Stimulated activated CD4-positive, alpha-beta T cell treated with anti-CD3 and anti-CD28 coated beads, Interleukin-2, amount 100 ng/mL, for 24 hours (primary cell): ENCODE results near the gene REST.
"Not testable (repeated sequence)": the region's sequence is repeated elsewhere in the genome, so short reads cannot be mapped to it uniquely, and the experiment has no call there.

Experiments used
- DNase-seq, 2 donors: peaks; one replicate each; pipeline ENCODE4 v3.0.0-alpha.2; 2020

REST gene

GRCh38 chr4:56907489-56908205 lies at the start of gene REST:
Gene REST, plus strand, starts transcription at chr4:56907900. Its CDS starts 2,739 bp downstream, at chr4:56910639.
- DNase-seq, result peak; percentile 84 to 85

- DNase-seq, result no peak
Measured at GRCh38 chr4:56859841-56860240, 47.9 kb upstream of the REST start.

- no peak for DNase-seq
Measured at GRCh38 chr4:56860781-56861180, 46.9 kb upstream of the REST start.

GRCh38 chr4:56861360-56861759 lies 46.3 kb upstream of the REST start:
- DNase-seq, result no peak

- DNase-seq, result no peak
Measured at GRCh38 chr4:56863441-56864139, 44.1 kb upstream of the REST start.

GRCh38 chr4:56870946-56871345 lies 36.8 kb upstream of the REST start:
- DNase-seq, result no peak

- no peak for DNase-seq
Measured at GRCh38 chr4:56871371-56871866, 36.3 kb upstream of the REST start.

GRCh38 chr4:56874166-56874565 lies 33.5 kb upstream of the REST start:
- no peak for DNase-seq

- no peak for DNase-seq
Measured at GRCh38 chr4:56874923-56875322, 32.8 kb upstream of the REST start.

- DNase-seq, result no peak
Measured at GRCh38 chr4:56876264-56876663, 31.4 kb upstream of the REST start.

- no peak for DNase-seq
Measured at GRCh38 chr4:56879996-56880395, 27.7 kb upstream of the REST start.

- DNase-seq, result no peak
Measured at GRCh38 chr4:56880572-56880971, 27.1 kb upstream of the REST start.

GRCh38 chr4:56884511-56884910 lies 23.2 kb upstream of the REST start:
- not testable (repeated sequence) for DNase-seq

GRCh38 chr4:56892691-56893090 lies 15.0 kb upstream of the REST start:
- no peak for DNase-seq

- DNase-seq, result not testable (repeated sequence)
Measured at GRCh38 chr4:56897842-56898241, 9.9 kb upstream of the REST start.

GRCh38 chr4:56900186-56900585 lies 7.5 kb upstream of the REST start:
- DNase-seq, result not testable (repeated sequence)

- DNase-seq, result no peak
Measured at GRCh38 chr4:56902703-56903102, 5.0 kb upstream of the REST start.

- DNase-seq, result no peak
Measured at GRCh38 chr4:56905796-56906195, 1.9 kb upstream of the REST start.

- peak; percentile 20 to 32 for DNase-seq
Measured at GRCh38 chr4:56906489-56907393, 959 bp upstream of the REST start.

GRCh38 chr4:56908206-56909085 lies 746 bp downstream of the REST start:
- peak; percentile 76 to 77 for DNase-seq

GRCh38 chr4:56909086-56909894 lies 1.6 kb downstream of the REST start:
- DNase-seq, result peak in 1 of 2 donors; percentile 59
